Colonic mucosa (tissue), 4 donors: ENCODE measurements around the gene COQ9. TPM values are rescaled to one million over a fixed set of nuclear protein-coding genes. Genes with fewer than 3 reads are reported as not detected.
A peak's percentile ranks its signal among the peaks of the same experiment; 100 is the strongest.

Experiments
- DNase-seq: peaks from one replicate; pipeline ENCODE4 v3.0.0-alpha.2; 2020
- H3K27ac ChIP-seq: fragments of 200-600 bp; one replicate; pipeline ENCODE4 v1.8.0; 2021
- H3K27me3 ChIP-seq: fragments of 200-600 bp; one replicate; pipeline ENCODE4 v1.8.0; 2021
- H3K36me3 ChIP-seq: fragments of 200-600 bp; one replicate; pipeline ENCODE4 v1.8.0; 2021
- H3K4me1 ChIP-seq: fragments of 200-600 bp; one replicate; pipeline ENCODE4 v1.8.0; 2021; ENCODE audit warnings: mild to moderate bottlenecking
- H3K4me3 ChIP-seq: fragments of 200-600 bp; one replicate; pipeline ENCODE4 v1.8.0; 2021
- H3K9ac ChIP-seq, 2 donors: one replicate each; pipeline ENCODE4 v1.7.0; 2013; ENCODE audit warnings: control low read depth in 2 of 2, low read depth in 2 of 2, low read length in 2 of 2
- H3K9me3 ChIP-seq: fragments of 200-600 bp; one replicate; pipeline ENCODE4 v1.8.0; 2021
- CTCF ChIP-seq: fragments of 200-600 bp; IDR thresholded peaks from one replicate; pipeline ENCODE4 v1.8.0; 2022; ENCODE audit warnings: antibody characterized with exemption, mild to moderate bottlenecking
- intact Hi-C: fragments of 100-400 bp; cut with DNase I; formaldehyde crosslinking; loops from one replicate; pipeline ENCODE4 v1.14.1; 2022
- total RNA-seq, 2 donors: library from RNA; stranded (reverse); fragmentation: NEBNext Ultra II Directional in 1 of 2; extraction: Animal tissue kit (Norgen Biotek cat#: 25700) in 1 of 2; gene quantifications; one replicate each; pipeline ENCODE4 v1.2.1, GENCODE V29; 2021
- donor health status: healthy.
- donor health status: DM: no; HTN: no; CAD: no.
- donor health status: DM: no; HTN: no; CAD: no.

The COQ9 gene
- total RNA-seq, 2 donors from 2014 or later: 104 to 125 TPM

DNA sequence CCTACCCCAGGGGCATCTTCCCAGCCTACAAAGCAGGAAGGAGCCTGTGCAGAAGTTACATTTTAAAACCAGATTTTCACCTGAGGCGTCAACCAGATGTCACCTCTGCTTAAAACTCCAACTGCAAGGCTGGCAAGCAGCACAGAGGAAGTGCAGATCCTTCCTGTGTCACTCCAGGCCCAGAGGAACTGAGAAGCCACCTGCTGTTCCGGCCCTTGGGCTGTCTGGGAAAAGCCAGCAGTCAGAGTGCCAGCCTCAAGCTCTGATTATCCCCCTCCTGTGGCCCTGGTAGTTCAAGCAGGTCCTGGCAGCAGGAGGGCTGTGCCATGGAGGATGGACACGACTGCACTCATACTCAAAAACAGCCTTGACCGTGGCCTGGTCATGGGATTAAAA lies 25.4 kb downstream of the COQ9 start:
- H3K27me3 ChIP-seq: no peaks in the 10 kb centered on the region
- DNase-seq: no peak
- H3K9me3 ChIP-seq: no peaks in the 10 kb centered on the region
- no peak overlapping the region for H3K4me3 ChIP-seq
- no peak for TF ChIP-seq CTCF
- peak overlapping the region; percentile 62 for H3K27ac ChIP-seq
- peak overlapping the region in 1 of 2 donors; percentile 41 for H3K9ac ChIP-seq
- peaks cover 16% of the 10 kb centered on the region for H3K4me1 ChIP-seq
- peaks cover 9% of the 10 kb centered on the region for H3K36me3 ChIP-seq
- intact Hi-C loops: no loop called here

- Histone ChIP-seq H3K9me3 (no peaks in the 10 kb centered on the region), H3K36me3 (peaks cover 9% of the 10 kb centered on the region), H3K27ac (no peak overlapping the region), H3K4me1 (peaks cover 16% of the 10 kb centered on the region), H3K9ac (no peak overlapping the region), H3K4me3 (no peak overlapping the region), H3K27me3 (no peaks in the 10 kb centered on the region)
- no peak for DNase-seq
- TF ChIP-seq CTCF: no peak
- intact Hi-C loops: no loop called here
Observed at GRCh38 chr16:57473176-57473840, 26.0 kb downstream of the COQ9 start.

GRCh38 chr16:57473906-57474305 lies 26.6 kb downstream of the COQ9 start:
- no peak overlapping the region for H3K9ac ChIP-seq
- H3K4me1 ChIP-seq: peaks cover 16% of the 10 kb centered on the region
- H3K36me3 ChIP-seq: peaks cover 9% of the 10 kb centered on the region
- no peaks in the 10 kb centered on the region for H3K9me3 ChIP-seq
- H3K27ac ChIP-seq: no peak overlapping the region
- H3K4me3 ChIP-seq: no peak overlapping the region
- TF ChIP-seq CTCF: no peak
- intact Hi-C loops: no loop called here
- no peak for DNase-seq
- no peaks in the 10 kb centered on the region for H3K27me3 ChIP-seq

DNA sequence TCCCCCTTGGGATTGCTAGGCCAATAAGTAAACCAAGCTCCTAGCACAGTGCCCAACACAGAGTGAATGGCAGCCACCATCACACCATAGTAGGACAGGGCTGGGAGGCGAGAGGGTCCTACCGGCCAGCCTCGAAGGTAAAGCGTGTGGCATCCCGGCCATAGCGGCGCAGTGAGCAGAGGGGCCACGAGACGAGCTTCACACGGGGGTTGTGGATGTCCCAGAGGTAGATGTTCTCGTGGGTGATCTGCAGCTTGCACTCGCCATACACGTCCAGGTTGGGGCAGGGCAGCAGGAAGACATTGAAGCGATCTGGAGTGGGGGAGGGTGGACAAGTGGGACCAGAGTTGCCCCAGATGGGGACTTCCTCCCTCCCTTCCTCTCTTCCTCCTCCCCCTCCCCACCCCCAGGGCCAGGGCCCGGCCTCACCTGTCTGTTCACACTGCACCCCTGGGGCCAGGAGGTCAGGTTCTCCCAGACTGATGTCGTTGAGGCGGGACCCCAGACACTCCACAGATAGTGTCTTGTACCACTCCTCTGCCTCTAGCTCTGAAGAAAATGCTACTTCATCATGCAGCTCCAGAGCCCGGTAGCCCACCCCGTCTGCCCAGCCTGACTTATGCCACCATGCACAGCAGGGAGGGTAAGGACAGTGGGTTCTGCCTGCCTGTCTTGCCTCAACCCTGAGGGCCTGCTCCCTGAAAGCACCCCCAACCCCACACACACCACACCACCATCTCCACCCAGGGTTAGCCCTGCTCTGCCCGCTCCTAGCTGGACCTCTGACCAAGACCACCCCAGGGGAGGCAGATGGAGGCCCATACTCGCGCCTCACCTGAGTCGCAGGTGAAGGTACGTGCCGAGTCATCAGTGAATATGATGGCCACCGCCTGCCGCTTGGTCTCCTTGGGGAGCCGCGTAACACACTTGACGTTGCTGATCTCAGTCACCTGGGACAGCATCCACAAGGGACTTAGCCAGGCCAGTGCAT lies 27.7 kb downstream of the COQ9 start:
- Histone ChIP-seq H3K4me3 (no peak overlapping the region), H3K27me3 (no peaks in the 10 kb centered on the region), H3K9ac (no peak overlapping the region), H3K9me3 (no peaks in the 10 kb centered on the region), H3K27ac (no peak overlapping the region), H3K36me3 (no peaks in the 10 kb centered on the region), H3K4me1 (peaks cover 17% of the 10 kb centered on the region)
- no peak for TF ChIP-seq CTCF
- intact Hi-C loops: no loop called here
- DNase-seq: no peak

GRCh38 chr16:57475711-57476339 lies 28.5 kb downstream of the COQ9 start:
- intact Hi-C loops: no loop called here
- no peaks in the 10 kb centered on the region for H3K36me3 ChIP-seq
- no peak overlapping the region for H3K27ac ChIP-seq
- peaks cover 14% of the 10 kb centered on the region for H3K4me1 ChIP-seq
- H3K9ac ChIP-seq: no peak overlapping the region
- DNase-seq: no peak
- H3K27me3 ChIP-seq: no peaks in the 10 kb centered on the region
- no peak for TF ChIP-seq CTCF
- no peaks in the 10 kb centered on the region for H3K9me3 ChIP-seq
- H3K4me3 ChIP-seq: no peak overlapping the region
